ENCODE results near the gene ZNF33A.
"Not testable (repeated sequence)": the region's sequence is repeated elsewhere in the genome, so short reads cannot be mapped to it uniquely, and the experiment has no call there.

The ZNF33A gene

GRCh38 chr10:38010119-38010903 is at the start of gene ZNF33A:
Gene ZNF33A (plus strand): TSS chr10:38010675. CDS start chr10:38012342, 1,667 bp downstream.
- DNase-seq (ENCODE audit: low read depth in 2 of 2) = peak; percentile 75 to 79

- DNase-seq (ENCODE audit: low read depth in 2 of 2) = no peak
Observed at GRCh38 chr10:37965006-37965405, 45.5 kb upstream of the ZNF33A start.

DNA sequence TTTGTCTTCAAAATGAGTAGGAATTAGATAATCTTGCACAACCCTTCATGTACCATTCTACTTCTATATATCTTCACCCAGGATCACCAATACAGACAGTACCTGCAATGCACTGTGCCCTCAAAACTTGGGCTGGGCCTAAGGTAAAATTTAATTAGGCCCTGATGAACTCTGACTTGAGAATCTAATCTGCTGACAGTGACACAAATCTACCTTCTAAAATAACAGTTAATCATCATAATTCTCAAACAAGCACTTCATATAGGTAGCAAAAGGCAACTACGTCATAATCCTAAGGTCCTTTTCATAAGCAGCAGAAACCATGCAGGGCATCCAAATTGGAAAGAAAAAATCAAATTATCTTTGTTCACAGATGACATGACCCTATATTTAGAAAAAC is 38.1 kb upstream of the ZNF33A start:
- no peak for DNase-seq (ENCODE audit: low read depth in 2 of 2)

DNA sequence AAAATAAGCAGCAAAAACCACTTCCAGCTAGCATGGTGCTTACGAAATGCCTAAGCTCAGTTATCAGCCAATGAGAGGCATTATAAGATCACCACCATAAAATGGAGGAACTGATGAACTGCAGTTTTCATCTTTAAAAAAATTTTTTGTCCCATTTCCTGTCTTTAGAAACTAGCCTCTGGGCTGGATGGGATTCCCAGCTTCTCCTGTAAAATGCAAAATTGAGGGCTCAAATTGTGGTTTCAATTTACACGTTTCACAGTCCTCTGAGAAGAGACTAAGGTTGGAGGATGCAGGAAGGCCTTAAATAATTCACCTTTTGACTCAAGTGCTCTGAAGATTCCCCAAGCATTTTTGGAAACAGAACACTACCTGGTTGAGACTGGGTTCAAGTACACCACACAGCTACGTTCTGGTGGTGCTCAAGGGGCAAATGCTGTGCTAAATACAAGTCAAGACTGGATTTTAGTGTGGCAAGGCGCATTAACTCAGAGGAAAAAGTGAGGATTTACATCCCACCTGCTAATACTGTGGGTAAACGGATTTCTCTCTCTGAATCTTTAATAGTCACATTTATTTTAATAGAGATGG is 35.0 kb upstream of the ZNF33A start:
- no peak for DNase-seq (ENCODE audit: low read depth in 2 of 2)

DNA sequence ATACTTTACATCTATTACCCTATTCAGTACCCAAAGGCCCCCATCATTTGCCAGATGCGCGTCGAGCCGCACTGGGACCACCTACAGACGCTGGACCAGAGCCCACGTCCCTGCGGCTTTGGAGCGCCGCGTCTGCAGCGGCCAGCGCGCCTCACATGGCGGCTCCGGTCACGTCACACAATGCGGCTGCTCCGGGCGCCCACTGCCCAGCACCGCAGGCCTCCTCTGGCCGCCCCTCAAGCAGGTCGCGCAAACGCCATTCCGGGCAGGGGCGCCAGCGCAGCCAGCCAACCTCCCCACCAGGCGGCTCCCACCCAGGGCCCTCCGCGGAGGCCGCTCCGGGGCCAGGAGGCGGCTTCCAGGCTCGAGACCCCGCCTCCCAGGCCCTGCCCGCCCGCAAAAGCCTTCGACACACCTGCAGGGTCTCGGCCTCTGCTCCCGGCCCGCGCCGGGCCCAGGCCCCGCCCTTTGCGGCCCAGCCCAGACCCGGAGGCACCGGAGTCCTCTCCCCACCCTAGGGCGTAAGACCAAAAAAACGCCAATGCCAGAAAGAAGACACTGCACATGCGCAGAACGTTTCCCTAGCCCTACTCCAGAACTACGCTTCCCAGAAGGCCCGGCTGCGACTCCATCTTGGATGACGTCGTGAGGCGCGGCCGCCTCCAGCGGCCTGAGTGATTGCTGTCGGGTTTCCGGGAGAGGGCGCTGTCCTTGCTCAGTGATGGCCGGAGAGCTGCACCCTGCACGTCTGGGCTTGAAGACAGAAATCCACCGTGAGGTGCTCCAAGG is 34.2 kb upstream of the ZNF33A start, which contains the start of gene ZNF25:
TSS of gene ZNF25 (minus strand) at position 557 of the 789 bp plus-strand sequence. CDS start 4,925 bp downstream, outside the sequence.
- peak; percentile 90 to 94 for DNase-seq (ENCODE audit: low read depth in 2 of 2)

- DNase-seq (ENCODE audit: low read depth in 2 of 2) = no peak
Observed at GRCh38 chr10:37976880-37977203, 33.6 kb upstream of the ZNF33A start.

GRCh38 chr10:37991655-37992054 is 18.8 kb upstream of the ZNF33A start:
- no peak for DNase-seq (ENCODE audit: low read depth in 2 of 2)

- DNase-seq (ENCODE audit: low read depth in 2 of 2) = no peak
Observed at GRCh38 chr10:37992083-37992482, 18.4 kb upstream of the ZNF33A start.

- not testable (repeated sequence) for DNase-seq (ENCODE audit: low read depth in 2 of 2)
Observed at GRCh38 chr10:37998920-37999319, 11.6 kb upstream of the ZNF33A start.

GRCh38 chr10:38000474-38000873 is 10.0 kb upstream of the ZNF33A start:
- DNase-seq (ENCODE audit: low read depth in 2 of 2) = not testable (repeated sequence)

DNA sequence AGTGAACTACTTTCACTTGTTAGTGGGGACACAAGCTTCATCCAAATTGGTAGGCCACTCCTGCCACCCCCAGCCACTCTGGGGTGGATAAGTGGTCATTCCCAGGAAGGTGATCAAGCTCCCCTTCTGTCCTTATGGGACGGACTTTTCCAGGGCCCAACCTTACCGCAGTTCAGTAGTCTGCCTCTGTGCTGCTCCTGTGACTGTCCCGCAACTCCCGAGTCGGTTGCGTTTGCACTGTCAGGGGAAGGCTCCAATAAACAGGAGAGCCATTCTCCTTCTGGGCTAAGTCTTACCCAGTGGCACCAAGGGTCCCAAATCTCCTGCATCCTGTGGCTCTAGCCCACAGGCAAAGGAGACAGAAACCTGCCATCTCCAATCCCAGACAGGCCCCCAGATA is 7.4 kb upstream of the ZNF33A start:
- no peak for DNase-seq (ENCODE audit: low read depth in 2 of 2)

DNA sequence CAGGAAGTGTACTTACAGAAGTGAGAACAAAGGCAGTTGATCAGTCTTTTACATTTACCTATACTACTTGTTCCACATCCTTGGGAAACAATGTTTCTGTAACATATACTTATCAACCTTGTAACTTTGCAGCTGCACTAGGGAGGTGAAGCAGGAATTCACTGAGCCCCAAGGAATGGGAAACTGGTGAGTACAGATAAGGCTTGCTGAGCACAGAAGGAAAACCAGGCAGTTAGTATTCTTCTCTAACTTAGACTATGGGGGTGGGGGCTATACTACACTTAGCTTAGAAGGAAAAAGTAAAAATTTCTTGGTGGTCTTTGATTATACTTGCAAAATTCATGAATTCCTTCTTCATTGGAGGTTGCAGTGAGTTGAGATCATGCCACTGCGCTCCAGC is 6.9 kb upstream of the ZNF33A start:
- DNase-seq (ENCODE audit: low read depth in 2 of 2) = no peak

GRCh38 chr10:38007551-38007950 is 2.9 kb upstream of the ZNF33A start:
- DNase-seq (ENCODE audit: low read depth in 2 of 2) = no peak

- DNase-seq (ENCODE audit: low read depth in 2 of 2) = no peak
Observed at GRCh38 chr10:38007991-38008390, 2.5 kb upstream of the ZNF33A start.

DNA sequence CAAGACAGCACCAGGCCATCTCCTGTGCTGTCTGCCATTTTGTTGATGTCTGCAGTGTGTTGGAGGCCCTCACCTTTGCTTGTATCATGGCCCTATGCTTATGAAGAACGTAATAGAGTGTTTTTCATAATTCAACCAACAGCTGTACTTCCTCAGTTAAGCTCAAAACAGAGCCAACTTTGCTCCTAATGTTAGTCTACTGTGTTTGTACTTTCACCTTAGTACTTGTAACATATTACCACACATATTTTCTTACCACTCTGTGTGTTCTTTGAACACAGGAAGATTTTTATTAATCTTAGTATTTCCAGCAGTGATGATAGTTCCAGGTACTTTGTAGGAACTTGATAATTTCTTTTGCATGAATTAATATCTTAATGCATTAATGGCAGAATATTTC is 5.9 kb downstream of the ZNF33A start:
- no peak for DNase-seq (ENCODE audit: low read depth in 2 of 2)

- DNase-seq (ENCODE audit: low read depth in 2 of 2) = not testable (repeated sequence)
Observed at GRCh38 chr10:38019124-38019523, 8.6 kb downstream of the ZNF33A start.

GRCh38 chr10:38025283-38025682 is 14.8 kb downstream of the ZNF33A start:
- no peak for DNase-seq (ENCODE audit: low read depth in 2 of 2)

DNA sequence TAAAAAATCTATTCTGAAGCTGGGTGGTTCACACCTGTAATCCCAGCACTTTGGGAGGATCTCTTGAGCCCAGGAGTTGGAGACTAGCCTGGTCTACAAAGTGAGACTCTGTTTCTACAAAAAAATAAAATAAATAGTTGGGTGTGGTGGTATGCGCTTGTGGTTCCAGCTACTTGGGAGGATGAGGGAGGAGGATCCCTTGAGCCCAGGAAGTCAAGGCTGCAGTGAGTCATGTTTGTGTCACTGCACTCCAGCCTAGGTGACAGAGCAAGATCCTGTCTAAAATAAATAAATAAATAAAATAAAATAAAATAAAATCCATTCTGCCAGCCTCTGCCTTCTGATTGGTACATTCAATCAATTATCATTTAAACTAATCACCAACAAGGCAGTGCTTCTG is 17.5 kb downstream of the ZNF33A start:
- DNase-seq (ENCODE audit: low read depth in 2 of 2) = no peak

DNA sequence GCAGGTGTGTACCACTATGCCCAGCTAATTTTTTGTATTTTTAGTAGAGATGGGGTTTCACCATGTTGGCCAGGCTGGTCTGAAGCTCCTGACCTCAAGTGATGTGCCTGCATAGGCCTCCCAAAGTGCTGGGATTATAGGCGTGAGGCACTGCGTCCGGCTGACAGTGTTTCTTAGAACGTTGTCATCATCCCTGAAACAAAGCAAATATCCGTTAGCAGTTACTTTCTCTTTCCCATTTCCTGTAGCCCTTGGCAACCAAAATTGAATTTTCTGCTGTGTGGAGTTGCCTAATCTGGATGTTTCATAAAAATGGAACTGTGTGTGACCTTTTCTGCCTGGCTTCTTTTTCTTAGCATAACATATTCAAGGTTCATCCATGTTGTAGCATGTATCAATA is 22.4 kb downstream of the ZNF33A start:
- DNase-seq (ENCODE audit: low read depth in 2 of 2) = no peak

- no peak for DNase-seq (ENCODE audit: low read depth in 2 of 2)
Observed at GRCh38 chr10:38038107-38038931, 27.8 kb downstream of the ZNF33A start.

DNA sequence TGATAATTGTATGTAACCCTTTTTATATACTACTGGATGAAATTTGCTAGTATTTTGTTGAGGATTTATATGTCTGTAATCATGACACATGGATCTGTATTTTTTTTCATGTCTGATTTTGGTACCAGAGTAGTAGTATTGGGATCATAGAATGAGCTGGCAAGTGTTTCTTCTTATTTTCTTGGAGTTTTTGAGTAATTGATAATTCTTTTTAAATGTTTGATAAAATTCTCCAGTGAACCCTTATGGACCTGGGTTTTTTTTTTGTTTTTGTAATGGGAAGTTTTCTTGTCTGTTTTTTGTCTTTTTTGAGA is 28.4 kb downstream of the ZNF33A start:
- no peak for DNase-seq (ENCODE audit: low read depth in 2 of 2)

DNA sequence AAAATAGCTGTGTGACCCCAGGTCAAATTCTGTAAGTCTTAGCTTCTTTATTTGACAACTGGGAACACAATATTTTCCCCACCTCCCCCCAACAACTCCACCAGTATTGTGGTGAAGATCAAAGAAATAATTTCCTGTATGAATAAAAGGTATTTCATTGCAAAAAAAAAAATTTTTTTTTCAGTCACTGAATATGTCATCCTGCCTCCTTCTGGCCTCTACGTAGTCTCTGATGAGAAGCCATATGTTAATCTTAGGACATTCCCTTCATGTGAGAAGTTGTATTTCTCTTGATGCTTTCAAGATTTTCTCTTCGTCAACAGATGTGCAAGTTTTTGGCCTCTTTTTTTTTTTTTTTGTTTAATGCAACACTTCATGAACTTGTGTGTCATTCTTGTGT is 33.0 kb downstream of the ZNF33A start:
- DNase-seq (ENCODE audit: low read depth in 2 of 2) = no peak

Data from stimulated activated CD4-positive, alpha-beta T cell treated with anti-CD3 and anti-CD28 coated beads, Interleukin-1b, Interleukin-23, amount 100 ng/mL, for 1 hour (primary cell).